Effector memory CD8-positive, alpha-beta T cell (primary cell): Measurements from ENCODE around the gene KCNN3.

Experiments used
- ATAC-seq: fragments of 150-1000 bp; cut with Tn5 transposase; replicated peaks from 2 replicates; pipeline ENCODE4 v1.10.0; 2021; ENCODE audit warnings: mild to moderate bottlenecking, moderate library complexity
- DNase-seq, 3 experiments: peaks; one replicate each; pipeline ENCODE4 v3.0.0; 2021
- H3K27ac Mint-ChIP-seq, 2 donors: one replicate each; pipeline ENCODE4 v1.8.0; 2022; ENCODE audit warnings: mild to moderate bottlenecking in 2 of 2, mixed read lengths in 2 of 2, moderate library complexity in 2 of 2
- H3K27me3 Mint-ChIP-seq, 2 donors: one replicate each; pipeline ENCODE4 v1.8.0; 2022; ENCODE audit warnings: mixed read lengths in 2 of 2
- H3K36me3 Mint-ChIP-seq: one replicate; pipeline ENCODE4 v1.8.0; 2022; ENCODE audit warnings: mild to moderate bottlenecking, moderate library complexity, mixed read lengths; ENCODE audit not compliant: insufficient read depth
- H3K4me1 Mint-ChIP-seq, 2 donors: one replicate each; pipeline ENCODE4 v1.8.0; 2022; ENCODE audit warnings: low read depth in 2 of 2, mixed read lengths in 2 of 2
- H3K4me3 Mint-ChIP-seq, 2 donors: one replicate each; pipeline ENCODE4 v1.8.0; 2022; ENCODE audit warnings: mild to moderate bottlenecking in 2 of 2, mixed read lengths in 2 of 2, moderate library complexity in 2 of 2
- H3K9me3 Mint-ChIP-seq, 2 donors: one replicate each; pipeline ENCODE4 v1.8.0; 2022; ENCODE audit warnings: mixed read lengths in 2 of 2

KCNN3 gene

DNA sequence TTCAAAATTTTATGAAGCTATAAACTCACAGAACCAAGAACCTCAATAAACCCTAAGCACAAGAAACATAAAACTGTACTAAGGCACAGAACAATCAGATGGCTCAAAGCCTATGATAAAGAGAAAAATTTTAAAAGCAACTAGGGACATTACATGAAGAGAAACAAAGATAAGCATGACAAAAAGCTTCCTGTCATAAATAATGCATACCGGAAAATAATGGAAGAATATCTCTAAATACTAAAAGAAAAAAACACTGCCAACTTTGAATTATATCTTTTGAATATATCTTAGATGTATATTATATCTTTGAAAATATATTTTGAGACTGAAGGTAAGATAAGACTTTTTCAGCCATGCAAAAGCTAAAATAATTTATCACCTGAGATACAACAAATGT, 21.4 kb upstream of the KCNN3 start:
- Mint-ChIP-seq H3K4me3 (no peak overlapping the region), H3K27ac (no peak overlapping the region), H3K4me1 (no peaks in the 10 kb centered on the region), H3K36me3 (no peaks in the 10 kb centered on the region), H3K27me3 (peaks cover 0 to 7% of the 10 kb centered on the region in 2 donors), H3K9me3 (no peaks in the 10 kb centered on the region)
- no peak for DNase-seq
- ATAC-seq, result no peak

DNA sequence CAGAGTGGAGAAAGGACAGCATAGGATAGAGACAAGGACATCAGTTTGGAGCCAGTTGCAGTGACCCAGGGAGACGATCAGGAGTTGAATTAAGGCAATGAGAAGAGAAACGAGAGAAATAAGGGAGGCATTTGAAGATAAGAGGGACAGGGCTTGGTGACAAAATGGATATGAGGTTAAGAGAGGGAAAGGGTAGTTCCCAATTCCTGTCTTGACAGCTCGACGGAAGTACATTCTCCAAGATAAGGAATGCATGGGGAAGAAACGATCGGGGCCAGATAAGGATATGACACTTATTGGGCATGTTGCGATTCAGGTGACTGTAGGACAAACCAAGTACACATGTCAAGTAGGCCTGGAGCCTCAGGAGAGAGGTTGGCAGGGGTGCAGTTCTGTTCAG, 18.7 kb upstream of the KCNN3 start:
- no peak overlapping the region for H3K27ac Mint-ChIP-seq
- no peaks in the 10 kb centered on the region for H3K9me3 Mint-ChIP-seq
- no peak overlapping the region for H3K4me3 Mint-ChIP-seq
- H3K36me3 Mint-ChIP-seq, result no peaks in the 10 kb centered on the region
- peaks cover 0 to 7% of the 10 kb centered on the region in 2 donors for H3K27me3 Mint-ChIP-seq
- no peaks in the 10 kb centered on the region for H3K4me1 Mint-ChIP-seq
- ATAC-seq, result no peak
- DNase-seq, result no peak

DNA sequence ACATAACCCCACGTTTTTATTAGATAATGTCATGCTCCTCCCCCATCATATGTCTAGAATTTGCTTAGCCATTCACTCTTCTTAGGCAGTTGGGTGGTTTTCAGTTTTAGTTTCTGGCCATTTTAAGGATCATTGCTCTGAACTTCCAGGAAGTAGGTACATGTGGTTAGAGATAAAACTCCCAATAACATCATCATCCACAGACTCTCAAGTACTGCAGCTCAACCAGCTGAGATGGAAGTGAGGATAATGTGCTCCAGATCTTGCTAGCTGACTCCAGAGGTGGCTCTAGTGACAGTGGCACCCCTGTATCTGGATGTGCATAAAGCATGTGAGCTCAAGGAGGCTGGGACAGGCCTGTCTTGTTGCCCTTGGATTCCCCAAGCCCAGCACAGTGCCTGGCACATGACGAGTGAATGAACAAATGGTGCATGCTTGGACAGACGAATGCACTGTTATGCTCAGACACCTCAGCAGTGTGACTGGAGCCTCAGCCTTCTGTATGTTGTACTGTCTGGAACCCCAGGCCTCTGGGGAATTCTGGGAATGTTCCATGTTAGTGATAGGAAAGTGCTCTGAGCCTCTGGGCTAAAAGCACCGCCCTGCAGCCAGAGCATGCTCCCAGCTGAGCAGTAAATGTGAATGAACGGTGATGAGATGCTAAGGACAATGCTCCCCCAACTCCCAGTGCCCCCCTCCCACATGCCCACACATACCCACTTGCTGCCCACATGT, 16.4 kb upstream of the KCNN3 start:
- Mint-ChIP-seq H3K27me3 (peaks cover 0 to 7% of the 10 kb centered on the region in 2 donors), H3K36me3 (no peaks in the 10 kb centered on the region), H3K9me3 (no peaks in the 10 kb centered on the region), H3K4me3 (no peak overlapping the region), H3K27ac (no peak overlapping the region), H3K4me1 (no peaks in the 10 kb centered on the region)
- DNase-seq (no peak), ATAC-seq (no peak)

DNA sequence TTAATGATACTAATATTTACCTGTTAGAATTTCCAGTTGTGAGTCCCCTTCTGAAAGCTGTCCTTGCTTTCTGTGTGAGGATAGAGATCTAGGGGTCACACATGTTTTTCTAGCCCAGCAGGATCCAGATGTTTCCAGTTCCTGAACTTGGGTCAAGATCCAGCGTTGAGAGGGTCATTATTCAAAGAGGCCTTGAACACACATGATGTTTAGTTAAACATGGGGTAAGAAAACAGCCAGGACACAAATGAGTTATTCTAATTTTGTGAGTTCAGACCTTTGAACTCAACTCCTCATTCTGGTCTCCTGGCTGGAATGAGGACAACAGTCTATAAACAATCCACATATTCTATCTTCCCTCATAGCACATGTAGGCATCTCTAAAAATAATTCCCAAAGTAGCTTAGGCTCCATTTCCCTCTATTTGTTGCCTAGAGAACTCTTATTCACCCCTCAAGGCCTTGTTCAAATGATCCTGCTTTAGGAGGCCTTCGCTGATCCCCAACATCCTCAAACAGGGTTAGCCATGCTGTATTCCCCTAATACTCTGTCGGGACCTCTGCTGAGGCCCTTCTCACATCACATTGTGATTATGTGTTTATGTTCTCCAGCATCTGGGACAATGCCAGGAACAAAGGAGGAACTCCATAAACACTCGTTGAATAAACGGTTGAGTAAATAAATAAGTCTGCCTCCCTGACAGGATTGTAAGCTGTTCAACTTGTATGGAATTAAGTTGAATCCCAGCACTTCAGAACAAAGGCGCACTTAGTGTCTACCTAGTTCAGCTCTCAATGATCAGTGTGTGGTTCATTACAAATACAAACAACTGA, 15.0 kb upstream of the KCNN3 start:
- H3K9me3 Mint-ChIP-seq, result no peaks in the 10 kb centered on the region
- no peak overlapping the region for H3K4me3 Mint-ChIP-seq
- peaks cover 0 to 7% of the 10 kb centered on the region in 2 donors for H3K27me3 Mint-ChIP-seq
- H3K36me3 Mint-ChIP-seq, result no peaks in the 10 kb centered on the region
- DNase-seq (no peak), ATAC-seq (no peak)
- H3K4me1 Mint-ChIP-seq, result no peaks in the 10 kb centered on the region
- no peak overlapping the region for H3K27ac Mint-ChIP-seq

DNA sequence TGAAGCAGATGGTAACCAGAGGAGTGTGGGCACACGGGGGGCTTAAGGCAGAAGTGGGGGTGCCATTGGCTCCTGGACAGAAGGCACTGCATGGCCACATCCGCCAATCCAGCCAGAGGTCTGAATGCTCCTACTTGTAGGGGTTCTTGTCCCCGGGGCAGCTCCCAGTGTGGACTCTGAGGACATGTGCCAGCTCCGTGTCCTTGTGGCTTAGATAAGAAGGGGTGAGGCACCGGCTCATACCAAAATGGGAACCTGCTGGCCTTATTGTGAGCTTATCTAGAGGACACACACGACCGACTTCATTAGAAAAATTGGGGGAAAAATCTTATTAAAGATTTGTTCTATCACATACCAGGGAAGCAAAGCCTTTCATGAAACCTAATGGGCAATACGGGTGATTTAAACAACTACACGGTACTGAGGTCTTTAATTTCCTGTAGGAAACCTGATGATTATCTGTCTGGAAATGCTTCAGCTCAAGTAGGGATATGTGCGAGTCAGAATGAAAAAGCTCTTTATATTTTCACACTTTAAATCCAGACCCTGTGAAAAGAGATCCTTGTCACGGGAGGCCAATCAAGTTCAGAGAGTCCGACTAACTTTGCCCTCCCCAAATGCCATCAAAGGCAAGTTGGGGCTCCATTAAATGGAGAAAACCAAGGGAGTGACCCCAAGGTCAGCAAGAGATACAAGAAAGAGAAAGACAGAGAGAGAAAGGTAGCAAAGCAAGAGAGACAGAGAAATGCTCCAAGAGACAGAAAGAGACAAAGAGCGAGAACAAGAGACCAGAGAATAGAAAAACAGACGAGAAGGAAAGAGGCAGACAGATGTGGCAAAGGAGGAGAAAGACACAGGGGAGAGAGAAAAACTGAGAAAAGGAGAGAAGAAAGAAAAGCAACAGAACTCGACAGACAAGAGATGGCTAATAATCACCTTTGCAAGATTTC, 14.1 kb upstream of the KCNN3 start:
- Mint-ChIP-seq H3K36me3 (no peaks in the 10 kb centered on the region), H3K4me1 (no peaks in the 10 kb centered on the region), H3K9me3 (no peaks in the 10 kb centered on the region), H3K27me3 (peaks cover 0 to 7% of the 10 kb centered on the region in 2 donors), H3K4me3 (no peak overlapping the region), H3K27ac (no peak overlapping the region)
- ATAC-seq, result no peak
- no peak for DNase-seq

DNA sequence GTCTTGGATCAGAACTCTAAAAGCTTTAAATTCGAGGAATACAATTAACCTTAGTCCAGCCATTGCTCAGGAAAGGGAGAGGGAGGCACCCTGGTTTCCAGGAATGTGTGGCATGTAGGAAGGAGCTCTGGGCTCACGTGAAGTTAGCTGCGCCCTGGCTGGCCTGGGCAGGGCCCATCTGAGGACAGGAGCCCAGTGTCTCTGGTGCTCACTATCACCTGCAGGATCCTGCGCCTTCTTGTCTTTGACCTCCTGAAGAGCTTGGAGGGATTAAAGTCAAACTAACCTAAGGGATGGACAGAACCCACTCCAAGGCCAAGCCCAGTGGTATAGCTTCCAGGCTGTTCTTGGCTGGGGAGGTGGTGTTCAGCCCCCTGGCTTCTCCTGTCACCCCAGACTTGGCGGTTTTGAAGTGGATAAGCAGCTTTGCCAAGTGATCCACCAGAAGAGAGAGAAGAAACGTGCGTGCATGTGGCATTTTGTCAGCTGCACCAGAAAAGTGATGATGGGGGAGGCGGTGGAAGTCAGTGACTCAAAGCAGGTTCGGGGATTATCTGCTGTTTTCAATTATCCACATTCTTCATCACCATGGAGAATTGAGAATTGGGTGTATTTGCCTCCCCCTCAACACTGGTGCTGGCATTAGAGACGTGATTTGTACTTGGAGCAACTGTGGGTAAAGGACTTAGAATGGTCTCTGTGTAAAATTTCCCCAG, 11.9 kb upstream of the KCNN3 start:
- ATAC-seq (no peak), DNase-seq (no peak)
- H3K4me3 Mint-ChIP-seq, result no peak overlapping the region
- H3K4me1 Mint-ChIP-seq, result no peaks in the 10 kb centered on the region
- H3K9me3 Mint-ChIP-seq, result no peaks in the 10 kb centered on the region
- H3K27me3 Mint-ChIP-seq, result peaks cover 0 to 1% of the 10 kb centered on the region in 2 donors
- H3K36me3 Mint-ChIP-seq, result no peaks in the 10 kb centered on the region
- H3K27ac Mint-ChIP-seq, result peak overlapping the region in 1 of 2 donors; percentile 38

DNA sequence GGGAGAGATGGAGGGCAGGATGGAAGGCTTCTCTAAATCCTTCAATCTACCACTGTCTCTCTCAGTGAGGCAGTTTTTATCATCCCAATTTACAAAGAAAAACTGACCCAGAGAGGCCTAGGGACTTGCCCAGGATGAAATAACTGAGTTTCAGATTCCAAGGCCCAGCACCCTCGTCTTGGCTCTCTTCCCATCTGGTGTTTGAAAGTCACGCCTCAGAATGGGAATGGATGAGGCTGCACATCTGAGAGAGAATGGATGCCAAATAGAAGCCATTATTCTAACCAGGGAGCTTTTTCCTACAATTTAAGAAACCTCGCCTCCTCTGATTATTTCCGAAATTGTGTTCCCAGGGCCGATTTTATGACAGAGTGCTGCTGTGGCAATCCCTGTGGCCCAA, 10.6 kb upstream of the KCNN3 start:
- Mint-ChIP-seq H3K4me3 (no peak overlapping the region), H3K9me3 (no peaks in the 10 kb centered on the region), H3K4me1 (no peaks in the 10 kb centered on the region), H3K27me3 (peaks cover 0 to 14% of the 10 kb centered on the region in 2 donors), H3K36me3 (no peaks in the 10 kb centered on the region), H3K27ac (no peak overlapping the region)
- ATAC-seq (no peak), DNase-seq (no peak)

DNA sequence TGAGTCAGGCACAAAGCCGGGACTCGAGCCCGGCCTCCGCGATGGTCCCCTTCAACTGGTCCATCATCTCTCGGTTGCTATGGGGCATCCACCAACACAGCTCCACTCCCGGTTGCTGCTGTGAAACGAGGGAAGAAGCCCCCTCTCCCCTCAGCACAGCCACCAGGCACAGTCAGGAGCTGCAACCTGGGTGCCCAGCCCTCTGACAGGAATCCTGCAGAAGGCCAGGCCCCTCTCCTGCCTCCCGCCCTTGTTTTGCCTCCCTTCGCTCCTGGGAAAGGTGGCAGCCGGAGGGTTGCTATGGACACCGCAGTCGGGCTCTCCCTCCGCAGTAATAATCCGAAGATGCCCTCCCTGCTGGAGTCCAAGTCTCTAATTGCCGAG, 8.9 kb upstream of the KCNN3 start:
- Mint-ChIP-seq H3K27me3 (peaks cover 14 to 30% of the 10 kb centered on the region in 2 donors), H3K9me3 (no peaks in the 10 kb centered on the region), H3K27ac (no peak overlapping the region), H3K4me3 (no peak overlapping the region), H3K4me1 (no peaks in the 10 kb centered on the region), H3K36me3 (no peaks in the 10 kb centered on the region)
- no peak for DNase-seq
- ATAC-seq, result no peak

DNA sequence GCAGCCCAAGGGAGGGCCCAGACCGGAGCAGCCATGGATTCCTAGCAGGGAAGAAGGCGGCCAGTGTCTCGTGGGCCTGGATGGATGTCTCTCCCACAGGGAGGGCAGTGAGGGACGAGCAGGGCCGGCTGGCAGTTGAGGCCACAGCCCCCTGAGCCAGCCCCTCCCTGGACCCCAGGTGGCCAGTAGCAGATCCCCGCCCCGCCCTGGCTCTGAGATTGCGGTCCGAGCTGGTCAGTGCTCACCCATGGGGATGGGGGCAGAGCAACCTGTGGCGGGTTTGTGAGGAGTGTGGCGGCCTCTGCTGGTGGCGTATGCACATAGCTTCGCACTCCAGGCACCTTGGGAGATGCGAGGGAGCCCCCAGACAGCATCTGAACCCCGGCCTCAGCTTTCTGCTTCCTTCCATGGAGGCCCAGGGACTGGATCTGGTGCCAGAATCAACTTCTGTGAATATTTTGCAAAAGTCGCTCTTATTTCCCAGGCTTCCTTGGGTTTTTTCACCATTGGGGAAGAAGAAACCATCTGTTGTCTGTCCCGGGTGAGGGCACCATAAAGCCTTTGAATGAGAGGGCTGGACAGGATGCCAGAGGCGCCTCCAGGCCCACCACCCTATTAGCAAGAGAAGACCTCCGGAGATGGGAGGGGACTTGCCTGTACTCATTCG, 8.4 kb upstream of the KCNN3 start:
- ATAC-seq (peak; percentile 95), DNase-seq (peak; percentile 59 to 71 (median 63))
- Mint-ChIP-seq H3K4me3 (no peak overlapping the region), H3K4me1 (no peaks in the 10 kb centered on the region), H3K27me3 (peaks cover 14 to 32% of the 10 kb centered on the region in 2 donors), H3K36me3 (no peaks in the 10 kb centered on the region), H3K9me3 (no peaks in the 10 kb centered on the region), H3K27ac (no peak overlapping the region)

DNA sequence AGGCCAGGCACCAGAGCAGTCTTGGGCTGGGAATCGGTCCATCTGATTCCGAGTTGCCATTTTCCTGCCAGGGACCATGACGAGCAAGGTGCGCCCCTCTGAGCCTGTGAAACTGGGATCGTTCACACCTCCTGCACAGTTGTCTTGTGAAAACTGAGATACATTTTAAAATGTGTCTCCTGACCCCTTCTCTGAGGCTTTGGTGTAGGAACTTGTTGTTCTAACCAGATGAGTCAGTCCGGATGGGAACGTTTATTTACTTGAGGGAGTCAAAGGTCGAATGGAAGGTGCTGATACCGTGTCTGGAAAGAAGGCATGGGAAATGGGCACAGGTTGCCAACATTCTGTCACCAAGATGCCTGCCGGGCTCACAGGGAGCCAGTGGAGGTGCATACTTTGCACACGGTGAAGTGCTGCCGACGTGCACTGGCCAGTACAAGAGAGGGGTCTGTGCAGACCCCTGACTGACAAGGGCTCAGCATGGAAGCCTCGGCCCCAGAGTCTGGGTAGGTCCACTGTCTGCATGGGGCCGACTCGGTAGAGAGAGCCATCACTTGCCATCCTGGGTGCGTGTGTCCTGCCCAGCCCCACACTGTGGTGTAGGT, 7.4 kb upstream of the KCNN3 start:
- H3K36me3 Mint-ChIP-seq, result no peaks in the 10 kb centered on the region
- no peak overlapping the region for H3K4me3 Mint-ChIP-seq
- H3K27me3 Mint-ChIP-seq, result peaks cover 14 to 43% of the 10 kb centered on the region in 2 donors
- ATAC-seq (no peak), DNase-seq (no peak)
- H3K4me1 Mint-ChIP-seq, result no peaks in the 10 kb centered on the region
- no peak overlapping the region for H3K27ac Mint-ChIP-seq
- H3K9me3 Mint-ChIP-seq, result no peaks in the 10 kb centered on the region

DNA sequence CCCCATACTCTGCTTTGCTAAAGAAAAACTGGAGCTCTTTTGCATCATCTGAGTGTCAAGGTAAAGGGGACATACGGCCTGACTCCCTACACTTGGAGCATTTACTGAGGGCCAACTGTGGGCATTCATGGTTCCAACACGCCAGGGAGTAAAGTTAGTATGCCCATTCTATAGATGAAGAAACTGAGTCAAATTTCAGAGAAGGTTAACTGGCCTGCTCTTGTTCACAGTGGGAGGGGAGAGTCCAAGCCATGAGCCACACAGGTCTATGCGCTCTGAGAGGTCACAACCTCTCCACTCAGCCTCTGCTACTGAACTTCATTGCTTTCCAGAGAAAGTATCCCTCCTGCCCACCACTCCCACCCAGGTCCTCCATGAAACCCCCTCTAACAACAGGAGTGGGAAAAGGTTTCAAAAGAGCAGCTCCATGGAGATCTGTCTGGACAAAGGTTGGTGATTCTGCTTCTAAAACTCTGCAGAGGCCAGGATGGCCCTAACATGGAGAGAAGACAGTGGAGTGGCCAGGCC, 6.8 kb upstream of the KCNN3 start:
- no peaks in the 10 kb centered on the region for H3K9me3 Mint-ChIP-seq
- no peak overlapping the region for H3K27ac Mint-ChIP-seq
- peaks cover 14 to 48% of the 10 kb centered on the region in 2 donors for H3K27me3 Mint-ChIP-seq
- no peaks in the 10 kb centered on the region for H3K36me3 Mint-ChIP-seq
- no peak for DNase-seq
- H3K4me3 Mint-ChIP-seq, result no peak overlapping the region
- ATAC-seq, result no peak
- H3K4me1 Mint-ChIP-seq, result no peaks in the 10 kb centered on the region

DNA sequence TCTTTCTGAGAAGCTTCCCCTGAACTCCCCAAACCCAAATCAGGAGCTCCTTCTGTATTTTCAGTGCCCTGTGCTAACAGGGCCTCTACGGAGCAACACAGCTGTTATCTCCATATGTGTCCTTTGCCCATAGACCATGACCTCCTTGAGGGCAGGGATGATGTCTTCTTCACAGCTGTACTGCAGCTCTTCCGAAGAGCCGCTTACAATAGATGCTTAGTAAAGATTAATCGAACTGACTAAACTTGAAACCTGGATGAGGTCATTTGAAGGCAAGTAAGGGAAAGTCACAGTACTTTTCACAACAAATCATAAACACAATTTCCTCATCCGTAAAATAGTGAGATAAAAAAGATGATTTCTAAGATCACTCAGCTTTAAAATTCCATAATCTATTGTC, 4.4 kb upstream of the KCNN3 start:
- DNase-seq, result no peak
- Mint-ChIP-seq H3K4me1 (peaks cover 6 to 9% of the 10 kb centered on the region in 2 donors), H3K9me3 (no peaks in the 10 kb centered on the region), H3K27ac (no peak overlapping the region), H3K27me3 (peaks cover 35 to 73% of the 10 kb centered on the region in 2 donors), H3K4me3 (no peak overlapping the region), H3K36me3 (no peaks in the 10 kb centered on the region)
- ATAC-seq, result no peak
